CD4-positive, CD25-positive, alpha-beta regulatory T cell (primary cell): ENCODE results near the gene IL18BP. TPM values are rescaled to one million over a fixed set of nuclear protein-coding genes. Genes with fewer than 3 reads are reported as not detected.
A peak's percentile ranks its signal among the peaks of the same experiment; 100 is the strongest.

Experiments
- ATAC-seq, 2 donors: fragments of 150-1000 bp; cut with Tn5 transposase; one replicate each; pipeline ENCODE4 v1.10.0; 2021; ENCODE audit warnings: low read depth in 2 of 2, moderate number of reproducible peaks in 2 of 2, moderate library complexity in 1 of 2
- DNase-seq, 3 donors: peaks; one replicate each; pipeline versions ENCODE4 v3.0.0 to v3.0.0-alpha.2; 2012 to 2022; ENCODE audit warnings: mixed read lengths in 1 of 3
- H3K27ac ChIP-seq: one replicate; pipeline ENCODE4 v1.7.0; 2013; ENCODE audit warnings: mild to moderate bottlenecking, low read length; ENCODE audit not compliant: insufficient read depth, poor library complexity, severe bottlenecking
- H3K27me3 ChIP-seq: one replicate; pipeline ENCODE4 v1.7.0; 2013; ENCODE audit warnings: low read length; ENCODE audit not compliant: control insufficient read depth, insufficient read depth
- H3K36me3 ChIP-seq: one replicate; pipeline ENCODE4 v1.7.0; 2013; ENCODE audit warnings: mild to moderate bottlenecking, low read length, moderate library complexity; ENCODE audit not compliant: control insufficient read depth, insufficient read depth
- H3K4me1 ChIP-seq: 2 replicates; pipeline ENCODE4 v1.7.0; 2013; ENCODE audit warnings: mild to moderate bottlenecking, low read length; ENCODE audit not compliant: insufficient read depth, control insufficient read depth, poor library complexity, severe bottlenecking
- H3K4me3 ChIP-seq: one replicate; pipeline ENCODE4 v1.7.0; 2013; ENCODE audit warnings: low read depth, mild to moderate bottlenecking, low read length, moderate library complexity
- H3K9me3 ChIP-seq, 2 experiments: 1 replicate in 1 of 2; 2 replicates in 1 of 2; pipeline ENCODE4 v1.7.0; 2013; ENCODE audit warnings: low read length in 2 of 2, mild to moderate bottlenecking in 1 of 2, moderate library complexity in 1 of 2; ENCODE audit not compliant: control insufficient read depth in 2 of 2
- H3K27ac Mint-ChIP-seq, 3 donors: one replicate each; pipeline ENCODE4 v1.8.0; 2020 to 2022; ENCODE audit warnings: mild to moderate bottlenecking in 3 of 3, mixed read lengths in 3 of 3, moderate library complexity in 2 of 3
- H3K27me3 Mint-ChIP-seq: one replicate; pipeline ENCODE4 v1.8.0; 2022; ENCODE audit warnings: mild to moderate bottlenecking, mixed read lengths
- H3K36me3 Mint-ChIP-seq: one replicate; pipeline ENCODE4 v1.8.0; 2020; ENCODE audit warnings: mixed read lengths
- H3K4me1 Mint-ChIP-seq, 4 donors: one replicate each; pipeline ENCODE4 v1.8.0; 2020 to 2022; ENCODE audit warnings: mixed read lengths in 4 of 4, mild to moderate bottlenecking in 1 of 4
- H3K4me3 Mint-ChIP-seq, 4 donors: one replicate each; pipeline ENCODE4 v1.8.0; 2020 to 2022; ENCODE audit warnings: mild to moderate bottlenecking in 4 of 4, mixed read lengths in 4 of 4, moderate library complexity in 3 of 4
- H3K9me3 Mint-ChIP-seq, 7 donors: one replicate each; pipeline ENCODE4 v1.8.0; 2020 to 2022; ENCODE audit warnings: mixed read lengths in 7 of 7, mild to moderate bottlenecking in 3 of 7, moderate library complexity in 2 of 7
- polyA plus RNA-seq, 4 donors: library from polyadenylated mRNA; unstranded; fragments of 300-500 nt; fragmentation: Illumina TruSeq; gene quantifications; one replicate each; pipeline ENCODE4 v1.2.3, GENCODE V29; 2021
- total RNA-seq: library from RNA; stranded (reverse); gene quantifications from one replicate; pipeline ENCODE4 v1.2.3, GENCODE V29; 2022

The IL18BP gene
- total and polyA plus RNA-seq, 5 donors from 2014 or later: 10.4 to 22.8 (median 13.0) TPM

DNA sequence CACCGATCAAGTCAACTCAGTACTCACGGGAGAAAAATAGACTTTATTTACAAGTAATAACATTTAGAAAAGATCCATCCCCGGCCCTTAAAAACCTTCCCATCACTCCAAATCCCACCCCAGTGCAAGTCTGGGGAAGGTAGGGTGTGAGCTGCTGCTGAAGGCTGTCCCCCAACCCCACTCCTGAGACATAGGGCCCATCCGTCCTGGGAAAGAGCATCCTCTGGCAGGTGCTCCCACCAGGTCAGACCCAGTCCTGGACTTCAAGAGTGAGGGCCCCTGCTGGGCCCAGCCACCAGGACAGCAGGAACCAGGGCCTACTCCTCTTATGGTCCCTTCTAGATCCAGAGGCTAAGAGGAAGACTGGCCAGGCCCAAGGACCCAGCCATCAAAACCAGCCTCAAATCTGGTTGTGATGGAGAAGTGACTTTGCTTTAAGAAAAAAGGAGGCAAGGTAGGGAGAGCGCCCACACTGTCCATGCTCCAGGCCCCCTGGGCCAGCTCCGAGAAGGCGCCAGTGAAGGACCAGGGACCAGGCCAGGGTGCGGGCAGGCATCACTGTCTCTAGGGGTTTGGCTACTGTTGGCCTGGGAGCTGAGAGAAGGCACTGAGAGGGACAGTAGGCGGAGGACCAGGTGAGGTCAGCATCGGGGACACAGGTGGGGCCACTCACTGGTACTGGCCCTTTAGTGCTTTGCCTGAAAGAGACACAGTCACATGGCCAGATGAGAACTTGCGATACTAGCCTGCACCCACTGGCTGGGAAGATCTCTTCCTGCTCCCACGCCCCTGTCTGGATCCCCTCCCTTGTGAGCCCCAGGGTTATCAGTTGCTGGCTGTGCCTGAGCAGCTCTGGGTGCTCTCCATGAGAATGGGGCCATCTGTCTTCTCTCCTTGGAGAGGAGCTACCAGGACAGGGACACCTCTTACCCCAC, 4.4 kb downstream of the IL18BP start:
- Mint-ChIP-seq H3K4me1 (peaks cover 10 to 37% (median 18%) of the 10 kb centered on the region in 4 donors), H3K9me3 (peaks cover 0 to 2% (median 0%) of the 10 kb centered on the region in 7 donors), H3K27ac (peak overlapping the region in 1 of 3 donors; percentile 26), H3K4me3 (peak overlapping the region in 1 of 4 donors; percentile 5), H3K36me3 (peaks cover 44% of the 10 kb centered on the region), H3K27me3 (no peaks in the 10 kb centered on the region)
- Histone ChIP-seq H3K4me1 (peaks cover 22% of the 10 kb centered on the region), H3K36me3 (peaks cover 65% of the 10 kb centered on the region), H3K4me3 (no peak overlapping the region), H3K27me3 (no peaks in the 10 kb centered on the region), H3K9me3 (no peaks in the 10 kb centered on the region), H3K27ac (no peak overlapping the region)
- no peak for DNase-seq
- ATAC-seq: no peak

DNA sequence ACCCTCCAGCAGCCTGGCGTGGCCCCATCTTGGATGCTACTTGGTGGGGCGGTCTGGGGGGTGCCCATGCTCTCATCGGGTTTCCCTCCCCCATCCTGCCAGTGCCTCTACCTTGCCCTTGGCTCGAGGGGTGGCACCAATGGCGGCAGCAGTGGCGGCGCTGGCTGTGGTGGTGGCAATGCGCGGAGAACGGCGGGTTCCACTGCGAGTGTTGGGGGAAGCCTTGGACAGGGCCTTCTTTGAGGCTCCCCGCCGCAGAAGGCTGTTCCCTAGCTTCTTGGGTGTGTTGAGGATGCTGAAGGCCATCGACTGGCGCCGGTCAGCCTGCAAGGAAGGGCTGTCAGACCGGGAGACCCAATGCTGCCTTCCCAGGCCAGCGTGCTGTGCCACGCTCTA, 5.1 kb downstream of the IL18BP start:
- Mint-ChIP-seq H3K36me3 (peaks cover 50% of the 10 kb centered on the region), H3K4me3 (no peak overlapping the region), H3K9me3 (peaks cover 0 to 2% (median 0%) of the 10 kb centered on the region in 7 donors), H3K27ac (peak overlapping the region in 1 of 3 donors; percentile 26), H3K27me3 (no peaks in the 10 kb centered on the region), H3K4me1 (peaks cover 10 to 35% (median 12%) of the 10 kb centered on the region in 4 donors)
- H3K27me3 ChIP-seq: no peaks in the 10 kb centered on the region
- no peak overlapping the region for H3K27ac ChIP-seq
- H3K4me3 ChIP-seq: no peak overlapping the region
- H3K4me1 ChIP-seq: peaks cover 16% of the 10 kb centered on the region
- DNase-seq (no peak), ATAC-seq (no peak)
- H3K9me3 ChIP-seq: no peaks in the 10 kb centered on the region
- peaks cover 72% of the 10 kb centered on the region for H3K36me3 ChIP-seq

DNA sequence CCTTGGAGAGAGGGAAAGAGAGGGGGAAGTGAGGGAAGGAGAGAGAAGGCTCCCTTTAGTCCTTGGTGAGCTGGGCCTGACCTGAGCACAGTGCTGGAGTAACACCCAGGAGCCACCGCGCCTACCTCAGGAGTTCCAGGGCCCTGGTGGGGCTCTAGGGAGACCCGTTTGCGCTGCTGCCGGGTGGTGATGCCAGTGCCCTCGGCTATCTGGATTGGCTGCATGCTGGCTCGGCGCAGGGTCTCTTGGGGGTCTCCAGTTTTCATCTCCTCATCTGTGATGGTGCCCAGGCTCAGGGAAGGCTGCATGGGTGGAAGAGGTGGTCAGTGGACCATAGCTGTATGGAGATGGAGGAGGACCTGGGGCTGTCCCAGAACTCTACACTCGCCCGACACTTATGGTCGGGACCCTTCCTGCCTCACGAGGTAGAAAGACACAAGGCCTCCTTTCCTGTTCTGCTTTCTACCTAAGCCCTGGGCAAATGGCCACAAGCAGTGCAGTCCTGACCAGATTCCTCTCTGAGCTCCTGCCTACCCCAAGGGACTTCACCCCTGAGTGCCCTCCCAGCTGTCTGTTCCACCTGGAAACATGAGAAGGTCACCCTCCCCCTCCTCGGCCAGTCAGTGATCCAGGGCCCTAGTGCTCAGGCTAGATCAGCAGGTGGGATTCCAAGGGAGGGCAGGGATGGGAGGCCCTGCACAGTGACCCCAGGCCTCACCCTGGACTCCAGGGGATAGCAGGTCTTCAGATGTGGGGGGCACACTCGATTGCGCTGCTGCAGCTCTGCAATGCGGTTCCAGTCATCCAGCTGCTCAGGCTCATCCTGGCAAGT, 6.0 kb downstream of the IL18BP start:
- H3K27ac ChIP-seq: no peak overlapping the region
- peaks cover 52% of the 10 kb centered on the region for H3K36me3 Mint-ChIP-seq
- ATAC-seq (no peak), DNase-seq (no peak)
- peaks cover 0 to 2% (median 0%) of the 10 kb centered on the region in 7 donors for H3K9me3 Mint-ChIP-seq
- no peaks in the 10 kb centered on the region for H3K27me3 Mint-ChIP-seq
- peaks cover 80% of the 10 kb centered on the region for H3K36me3 ChIP-seq
- peaks cover 2 to 28% (median 5%) of the 10 kb centered on the region in 4 donors for H3K4me1 Mint-ChIP-seq
- peak overlapping the region in 1 of 3 donors; percentile 5 for H3K27ac Mint-ChIP-seq
- H3K9me3 ChIP-seq: no peaks in the 10 kb centered on the region
- peaks cover 6% of the 10 kb centered on the region for H3K4me1 ChIP-seq
- no peaks in the 10 kb centered on the region for H3K27me3 ChIP-seq
- H3K4me3 ChIP-seq: no peak overlapping the region
- no peak overlapping the region for H3K4me3 Mint-ChIP-seq

DNA sequence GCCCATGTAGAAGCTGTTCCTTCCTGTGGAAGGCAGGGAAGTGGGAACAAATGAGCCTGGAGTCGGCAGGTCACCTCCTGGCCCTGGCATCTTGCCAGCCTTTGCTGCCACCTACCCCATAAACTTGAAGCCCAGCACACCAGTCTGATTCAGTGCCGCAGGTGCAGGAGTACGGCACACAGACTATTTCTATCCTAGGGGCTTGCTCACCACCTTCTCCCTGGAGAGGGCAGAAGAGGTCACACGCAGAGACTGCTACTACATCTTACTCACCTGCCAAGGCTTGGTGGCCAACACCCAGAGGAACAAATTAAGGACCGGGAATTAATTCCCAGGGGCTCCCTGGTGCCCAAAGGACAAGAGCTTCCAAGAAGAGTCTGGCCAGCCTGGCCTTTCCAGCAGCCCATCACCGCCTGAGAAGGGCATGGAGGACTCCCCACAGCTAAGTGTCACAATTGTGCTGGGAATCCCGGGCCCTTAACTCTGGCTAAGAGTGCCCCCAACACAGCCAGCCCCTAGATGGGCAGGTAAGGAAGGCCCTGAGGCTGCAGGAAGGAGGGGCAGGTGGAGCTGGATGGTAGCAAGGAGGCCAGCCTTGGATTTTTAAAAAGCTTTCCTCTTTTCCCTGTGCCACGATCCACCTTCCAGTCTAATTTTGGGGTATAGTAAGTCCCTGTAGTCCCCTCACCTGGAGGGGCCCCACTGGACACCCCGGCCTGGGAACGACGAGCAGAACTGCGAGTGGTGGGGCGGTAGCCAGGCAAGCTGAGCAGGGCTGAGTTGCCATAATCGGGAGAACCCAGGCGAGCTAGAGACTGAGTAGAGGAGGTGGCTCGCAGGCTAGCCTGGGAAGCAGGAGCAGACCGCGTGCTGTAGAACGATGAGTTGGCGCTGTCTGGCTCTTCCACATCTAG, 6.9 kb downstream of the IL18BP start:
- no peaks in the 10 kb centered on the region for H3K27me3 Mint-ChIP-seq
- no peak overlapping the region for H3K27ac ChIP-seq
- no peaks in the 10 kb centered on the region for H3K4me1 ChIP-seq
- H3K27me3 ChIP-seq: no peaks in the 10 kb centered on the region
- H3K4me1 Mint-ChIP-seq: peaks cover 0 to 20% (median 7%) of the 10 kb centered on the region in 4 donors
- H3K36me3 Mint-ChIP-seq: peaks cover 55% of the 10 kb centered on the region
- peaks cover 0 to 2% (median 0%) of the 10 kb centered on the region in 7 donors for H3K9me3 Mint-ChIP-seq
- ATAC-seq (no peak), DNase-seq (no peak)
- peak overlapping the region in 1 of 3 donors; percentile 18 for H3K27ac Mint-ChIP-seq
- no peak overlapping the region for H3K4me3 ChIP-seq
- H3K9me3 ChIP-seq: no peaks in the 10 kb centered on the region
- peaks cover 86% of the 10 kb centered on the region for H3K36me3 ChIP-seq
- H3K4me3 Mint-ChIP-seq: no peak overlapping the region

DNA sequence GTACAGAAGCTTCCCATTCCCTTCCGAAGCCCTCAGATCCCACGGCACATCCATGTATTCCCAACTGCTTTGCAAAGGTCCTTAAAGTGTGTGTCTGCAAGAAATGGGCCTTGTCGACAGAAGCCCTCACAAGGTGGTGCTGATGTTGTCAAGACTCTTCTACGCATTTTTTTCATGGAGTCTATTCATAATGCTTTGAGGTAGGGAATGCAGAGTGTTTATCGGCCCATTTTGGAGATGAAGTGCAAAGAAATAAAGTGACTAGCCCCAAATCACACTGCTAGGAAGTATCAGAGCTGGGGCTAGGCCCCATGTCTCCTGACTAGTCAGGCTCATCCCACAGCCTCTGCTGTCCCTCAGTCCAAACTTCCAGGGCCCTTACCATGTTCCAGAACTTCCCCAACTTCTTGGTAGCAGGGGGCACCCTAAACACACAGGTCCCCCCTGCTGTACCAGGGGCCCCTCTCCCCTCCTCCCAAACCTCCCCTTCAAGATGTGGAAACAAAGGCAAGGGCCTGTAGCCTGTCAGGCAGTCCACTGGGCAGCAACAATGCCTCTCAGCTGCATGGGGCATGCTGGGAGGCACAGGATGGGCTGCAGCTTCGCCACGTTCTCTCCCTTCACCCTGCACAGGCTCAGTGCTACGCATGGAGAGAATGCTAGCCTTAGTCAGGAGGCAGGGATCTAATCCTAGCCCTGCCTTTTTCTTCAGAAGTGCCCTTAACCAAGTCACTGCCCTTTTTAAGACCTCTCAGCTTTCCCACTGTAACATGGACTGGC, 7.8 kb downstream of the IL18BP start:
- ATAC-seq: no peak
- H3K9me3 ChIP-seq: no peaks in the 10 kb centered on the region
- H3K36me3 Mint-ChIP-seq: peaks cover 55% of the 10 kb centered on the region
- H3K4me3 ChIP-seq: no peak overlapping the region
- H3K27me3 Mint-ChIP-seq: no peaks in the 10 kb centered on the region
- H3K4me3 Mint-ChIP-seq: no peak overlapping the region
- peak overlapping the region in 1 of 3 donors; percentile 16 for H3K27ac Mint-ChIP-seq
- no peak for DNase-seq
- H3K9me3 Mint-ChIP-seq: peaks cover 0 to 2% (median 0%) of the 10 kb centered on the region in 7 donors
- no peaks in the 10 kb centered on the region for H3K4me1 ChIP-seq
- H3K36me3 ChIP-seq: peaks cover 95% of the 10 kb centered on the region
- H3K4me1 Mint-ChIP-seq: peaks cover 0 to 16% (median 7%) of the 10 kb centered on the region in 4 donors
- H3K27ac ChIP-seq: no peak overlapping the region
- H3K27me3 ChIP-seq: no peaks in the 10 kb centered on the region

DNA sequence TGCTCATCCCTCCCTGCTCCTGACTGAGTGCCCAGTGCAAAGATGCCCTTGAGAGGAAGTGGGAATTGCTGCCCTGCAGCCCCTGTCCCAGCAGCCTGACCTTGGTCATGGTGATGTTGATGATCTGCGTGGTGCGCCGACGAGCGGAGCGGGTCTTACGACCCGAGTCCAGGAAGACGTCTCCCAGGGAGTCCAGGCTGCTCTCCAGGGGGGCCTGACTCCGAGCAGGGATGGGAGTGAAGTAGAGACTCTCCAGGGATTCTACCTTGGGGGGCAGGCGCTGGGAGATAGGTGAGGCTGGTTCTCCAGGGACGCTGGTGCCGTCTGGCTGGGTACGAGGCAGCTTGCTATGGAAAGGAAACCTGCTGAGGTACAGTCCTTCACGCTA, 8.4 kb downstream of the IL18BP start:
- peaks cover 95% of the 10 kb centered on the region for H3K36me3 ChIP-seq
- H3K9me3 Mint-ChIP-seq: peaks cover 0 to 2% (median 0%) of the 10 kb centered on the region in 7 donors
- no peak for DNase-seq
- no peaks in the 10 kb centered on the region for H3K27me3 ChIP-seq
- no peak overlapping the region for H3K27ac ChIP-seq
- H3K27me3 Mint-ChIP-seq: no peaks in the 10 kb centered on the region
- peaks cover 51% of the 10 kb centered on the region for H3K36me3 Mint-ChIP-seq
- peaks cover 0 to 16% (median 6%) of the 10 kb centered on the region in 4 donors for H3K4me1 Mint-ChIP-seq
- ATAC-seq: no peak
- H3K4me1 ChIP-seq: no peaks in the 10 kb centered on the region
- H3K27ac Mint-ChIP-seq: no peak overlapping the region
- no peak overlapping the region for H3K4me3 ChIP-seq
- H3K4me3 Mint-ChIP-seq: no peak overlapping the region
- no peaks in the 10 kb centered on the region for H3K9me3 ChIP-seq
